HCT116 (cell line): ENCODE measurements around the gene SLC25A13.

Source experiments
- CEBPB ChIP-seq: IDR thresholded peaks from 2 replicates; pipeline ENCODE4 v1.6.1; 2012; ENCODE audit warnings: low read depth
- FOSL1 ChIP-seq: IDR thresholded peaks from 2 replicates; pipeline ENCODE4 v1.6.1; 2012; ENCODE audit warnings: low read depth
- SP1 ChIP-seq: IDR thresholded peaks from 2 replicates; pipeline ENCODE4 v1.6.1; 2012; ENCODE audit warnings: low read depth
- TCF7L2 ChIP-seq: IDR thresholded peaks from 2 replicates; pipeline ENCODE4 v1.7.0; 2011; ENCODE audit warnings: borderline replicate concordance, inconsistent platforms; ENCODE audit not compliant: insufficient read depth, insufficient read length; ENCODE audit errors: extremely low read depth
- TF ChIP-seq, protein P1 (sequence below), 3 experiments: fragments of 200-600 bp in 1 of 3; sonication (generic) in 1 of 3; IDR thresholded peaks in 2 of 3; conservative IDR thresholded peaks in 1 of 3; 2 replicates each; pipeline ENCODE4 v1.5.1; 2012 to 2017; ENCODE audit warnings: low read depth in 2 of 3, low read length in 2 of 3, antibody characterized with exemption in 1 of 3, borderline replicate concordance in 1 of 3, control low read depth in 1 of 3, mild to moderate bottlenecking in 1 of 3, mixed read lengths in 1 of 3, mixed run types in 1 of 3, moderate library complexity in 1 of 3; ENCODE audit not compliant: insufficient read depth in 1 of 3

DNA sequence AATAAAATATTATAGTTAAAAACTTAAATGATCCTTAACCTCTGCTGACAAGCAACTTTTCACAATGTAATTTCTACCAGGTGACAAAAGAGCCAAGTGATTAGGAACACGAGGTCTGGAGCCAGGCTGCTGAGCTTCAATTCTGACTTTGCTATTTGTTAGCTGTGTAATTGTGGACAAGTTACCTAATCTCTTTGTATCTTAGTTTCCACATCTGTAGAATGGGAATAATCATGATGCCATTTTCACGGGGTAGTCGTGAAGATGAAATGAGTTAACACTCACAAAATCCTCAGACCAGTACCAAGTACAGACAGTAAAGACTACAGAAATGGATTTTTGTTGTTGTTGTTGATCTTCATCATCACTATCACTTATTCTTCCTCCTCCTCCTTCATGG, 144.5 kb downstream of the SLC25A13 start:
- TF ChIP-seq SP1, result no peak
- no peak for TF ChIP-seq TCF7L2
- TF ChIP-seq, protein P1, sequence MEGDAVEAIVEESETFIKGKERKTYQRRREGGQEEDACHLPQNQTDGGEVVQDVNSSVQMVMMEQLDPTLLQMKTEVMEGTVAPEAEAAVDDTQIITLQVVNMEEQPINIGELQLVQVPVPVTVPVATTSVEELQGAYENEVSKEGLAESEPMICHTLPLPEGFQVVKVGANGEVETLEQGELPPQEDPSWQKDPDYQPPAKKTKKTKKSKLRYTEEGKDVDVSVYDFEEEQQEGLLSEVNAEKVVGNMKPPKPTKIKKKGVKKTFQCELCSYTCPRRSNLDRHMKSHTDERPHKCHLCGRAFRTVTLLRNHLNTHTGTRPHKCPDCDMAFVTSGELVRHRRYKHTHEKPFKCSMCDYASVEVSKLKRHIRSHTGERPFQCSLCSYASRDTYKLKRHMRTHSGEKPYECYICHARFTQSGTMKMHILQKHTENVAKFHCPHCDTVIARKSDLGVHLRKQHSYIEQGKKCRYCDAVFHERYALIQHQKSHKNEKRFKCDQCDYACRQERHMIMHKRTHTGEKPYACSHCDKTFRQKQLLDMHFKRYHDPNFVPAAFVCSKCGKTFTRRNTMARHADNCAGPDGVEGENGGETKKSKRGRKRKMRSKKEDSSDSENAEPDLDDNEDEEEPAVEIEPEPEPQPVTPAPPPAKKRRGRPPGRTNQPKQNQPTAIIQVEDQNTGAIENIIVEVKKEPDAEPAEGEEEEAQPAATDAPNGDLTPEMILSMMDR (IDR thresholded peaks at IDR 0.05 in 2 of 3, conservative IDR thresholded peaks at IDR 0.05 in 1 of 3; ENCODE audit: borderline replicate concordance in 1 of 3, insufficient read depth in 1 of 3, low read depth in 2 of 3, low read length in 2 of 3), result no peak
- no peak for TF ChIP-seq FOSL1
- TF ChIP-seq CEBPB, result no peak
